ENCODE measurements around the gene ZNF516.

GRCh38 chr18:76382275-76382674 is 112.8 kb downstream of the ZNF516 start:
- TF ChIP-seq REST (IDR thresholded peaks at IDR 0.05; ENCODE audit: insufficient read depth in 1 of 2, low read depth in 2 of 2, low read length in 2 of 2) (no peak), POLR2AphosphoS5 (IDR thresholded peaks at IDR 0.05; ENCODE audit: low read depth, low read length) (no peak), TAF1 (IDR thresholded peaks at IDR 0.05; ENCODE audit: borderline replicate concordance, insufficient read depth, low read length) (no peak), SIN3A (IDR thresholded peaks at IDR 0.05; ENCODE audit: borderline replicate concordance, insufficient read depth, low read length) (no peak)
